NCI-H1436 (cell line): Measurements from ENCODE around the gene KLHL1.

Experiments used
- DNase-seq: peaks from one replicate; lab custom pipeline; 2025; lab: John Stamatoyannopoulos, UW

Gene KLHL1

GRCh38 chr13:69866555-69866954 lies 241.7 kb downstream of the KLHL1 start:
- DNase-seq, result no peak

- DNase-seq, result peak; percentile 80
These were observed 250.9 kb downstream of the KLHL1 start for GRCh38 chr13:69857183-69857821.

GRCh38 chr13:69856331-69856730 lies 251.9 kb downstream of the KLHL1 start:
- no peak for DNase-seq

GRCh38 chr13:69828527-69828926 lies 279.7 kb downstream of the KLHL1 start:
- DNase-seq, result no peak

- no peak for DNase-seq
These were observed 288.1 kb downstream of the KLHL1 start for GRCh38 chr13:69820180-69820579.

- no peak for DNase-seq
These were observed 290.9 kb downstream of the KLHL1 start for GRCh38 chr13:69817333-69817869.

GRCh38 chr13:69809152-69809551 lies 299.1 kb downstream of the KLHL1 start:
- DNase-seq, result no peak

- DNase-seq, result no peak
These were observed 312.0 kb downstream of the KLHL1 start for GRCh38 chr13:69796256-69796655.

GRCh38 chr13:69793783-69794453 lies 314.3 kb downstream of the KLHL1 start:
- no peak for DNase-seq

- no peak for DNase-seq
These were observed 331.3 kb downstream of the KLHL1 start for GRCh38 chr13:69776937-69777336.

- DNase-seq, result no peak
These were observed 338.6 kb downstream of the KLHL1 start for GRCh38 chr13:69769608-69770007.

GRCh38 chr13:69761581-69761980 lies 346.7 kb downstream of the KLHL1 start:
- no peak for DNase-seq

- DNase-seq, result no peak
These were observed 353.2 kb downstream of the KLHL1 start for GRCh38 chr13:69755101-69755500.

- no peak for DNase-seq
These were observed 357.0 kb downstream of the KLHL1 start for GRCh38 chr13:69751259-69751658.

- DNase-seq, result no peak
These were observed 370.9 kb downstream of the KLHL1 start for GRCh38 chr13:69737129-69737935.

GRCh38 chr13:69721631-69722030 lies 386.6 kb downstream of the KLHL1 start:
- no peak for DNase-seq

GRCh38 chr13:69720278-69720983 lies 387.8 kb downstream of the KLHL1 start:
- no peak for DNase-seq

- no peak for DNase-seq
These were observed 401.4 kb downstream of the KLHL1 start for GRCh38 chr13:69706807-69707206.

- no peak for DNase-seq
These were observed 403.9 kb downstream of the KLHL1 start for GRCh38 chr13:69704311-69704710.

GRCh38 chr13:69690999-69691398 lies 417.3 kb downstream of the KLHL1 start:
- DNase-seq, result no peak

GRCh38 chr13:69683921-69684686 lies 424.1 kb downstream of the KLHL1 start:
- no peak for DNase-seq
